Stimulated activated CD8-positive, alpha-beta memory T cell treated with anti-CD3 and anti-CD28 coated beads, Interleukin-2, amount 100 ng/mL, for 1 hour (primary cell): ENCODE measurements around the gene MINK1.
"Not testable (repeated sequence)": the region's sequence is repeated elsewhere in the genome, so short reads cannot be mapped to it uniquely, and the experiment has no call there.

ENCODE experiments used
- DNase-seq, 2 donors: peaks; one replicate each; pipeline ENCODE4 v3.0.0-alpha.2; 2020; ENCODE audit warnings: low read depth in 2 of 2

The MINK1 gene

DNA sequence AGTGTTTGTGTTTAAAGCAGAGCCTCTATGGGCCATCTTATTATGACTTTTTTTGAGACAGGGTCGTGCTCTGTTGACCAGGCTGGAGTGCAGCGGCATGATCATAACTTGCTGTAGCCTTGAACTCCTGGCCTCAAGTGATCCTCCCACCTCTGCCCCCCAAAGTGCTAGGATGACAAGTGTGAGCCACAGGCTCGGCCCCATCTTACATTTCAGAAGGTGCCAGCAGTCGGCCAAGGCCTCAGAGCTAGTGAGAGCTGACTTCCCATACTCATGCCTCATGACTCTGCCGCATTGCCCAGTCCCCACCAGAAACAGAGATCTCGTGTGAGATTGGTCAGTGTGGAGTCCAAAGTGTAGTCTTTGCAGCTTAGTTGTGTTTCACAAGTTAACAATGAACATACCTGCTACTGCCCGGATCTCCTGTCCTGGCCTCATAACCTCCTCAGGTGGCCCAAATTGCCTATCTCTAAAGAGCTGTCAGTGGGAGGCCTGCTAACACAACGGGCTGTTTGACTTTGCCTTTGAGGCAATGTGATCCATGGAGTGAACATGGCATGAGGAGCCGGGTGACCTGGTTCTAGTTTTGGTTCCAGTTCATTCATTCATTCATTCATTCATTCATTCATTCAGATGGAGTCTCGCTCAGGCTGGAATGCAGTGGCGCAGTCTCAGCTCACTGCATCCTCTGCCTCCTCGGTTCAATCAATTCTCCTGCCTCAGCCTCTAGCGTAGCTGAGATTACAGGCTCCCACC is 13.7 kb downstream of the MINK1 start:
- DNase-seq: no peak

DNA sequence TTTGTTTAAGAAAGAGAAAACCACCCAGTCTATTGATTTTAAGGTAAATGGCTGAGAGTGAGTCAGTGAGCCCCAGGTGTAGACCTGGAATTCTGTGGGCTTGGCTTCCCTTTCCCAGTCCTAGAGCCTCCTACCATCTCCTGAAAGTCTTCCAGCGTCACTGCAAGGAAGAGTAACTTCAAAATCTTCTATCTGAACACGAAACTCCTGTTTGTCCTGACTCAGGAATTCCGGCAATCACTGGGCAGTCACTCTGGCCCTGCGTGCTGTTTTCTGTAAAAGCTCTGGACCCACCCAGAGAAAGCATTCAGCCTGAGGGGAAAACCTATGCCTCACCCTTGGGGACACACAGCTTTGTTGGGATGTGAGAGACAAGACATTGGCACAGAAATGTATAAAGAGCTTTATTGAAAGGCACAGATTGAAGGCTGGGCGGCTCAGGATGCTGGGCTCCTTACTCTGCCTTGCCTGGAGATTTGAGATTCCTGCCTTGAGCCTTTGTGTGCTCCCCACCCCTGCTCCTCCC is 15.9 kb downstream of the MINK1 start:
- no peak for DNase-seq

DNA sequence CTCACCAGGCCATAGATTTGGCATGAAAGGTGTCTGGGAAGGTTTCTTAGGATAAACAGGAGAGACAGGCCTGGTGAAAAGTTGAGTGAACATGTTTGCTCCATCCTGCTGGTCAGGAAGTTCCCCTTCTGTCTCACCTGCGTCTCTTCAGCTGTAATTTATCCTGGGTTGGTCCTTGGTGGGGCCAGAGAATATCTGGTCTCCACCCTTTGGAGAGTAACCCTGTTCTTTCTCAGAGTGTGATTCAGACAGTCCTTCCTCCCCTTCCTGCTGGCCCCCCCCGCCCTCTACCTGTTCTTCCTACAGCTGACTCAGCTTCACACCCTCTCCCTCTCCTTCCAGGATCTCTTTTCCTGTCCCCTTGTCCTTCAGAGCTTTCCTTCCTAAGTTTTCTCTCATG is 17.1 kb downstream of the MINK1 start:
- DNase-seq: no peak

DNA sequence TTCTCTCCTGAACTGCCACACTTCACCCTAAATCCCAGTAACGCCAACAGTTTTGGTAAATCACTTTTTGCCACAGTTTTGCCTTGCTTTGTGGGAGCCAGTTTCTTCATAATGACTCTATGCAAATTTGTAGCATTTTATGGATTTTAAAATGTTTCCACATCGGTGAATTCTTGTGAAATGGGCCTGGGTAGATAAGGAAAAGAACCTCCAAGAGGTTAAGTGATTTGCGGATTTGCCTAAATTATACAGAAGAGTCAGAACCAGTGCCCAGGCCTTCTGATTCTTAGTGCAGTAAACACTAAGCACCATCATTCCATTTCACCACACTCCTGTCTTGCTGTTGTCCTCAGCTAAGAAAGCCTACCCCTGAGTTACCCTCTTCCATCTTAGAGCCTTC is 17.9 kb downstream of the MINK1 start:
- DNase-seq: no peak

DNA sequence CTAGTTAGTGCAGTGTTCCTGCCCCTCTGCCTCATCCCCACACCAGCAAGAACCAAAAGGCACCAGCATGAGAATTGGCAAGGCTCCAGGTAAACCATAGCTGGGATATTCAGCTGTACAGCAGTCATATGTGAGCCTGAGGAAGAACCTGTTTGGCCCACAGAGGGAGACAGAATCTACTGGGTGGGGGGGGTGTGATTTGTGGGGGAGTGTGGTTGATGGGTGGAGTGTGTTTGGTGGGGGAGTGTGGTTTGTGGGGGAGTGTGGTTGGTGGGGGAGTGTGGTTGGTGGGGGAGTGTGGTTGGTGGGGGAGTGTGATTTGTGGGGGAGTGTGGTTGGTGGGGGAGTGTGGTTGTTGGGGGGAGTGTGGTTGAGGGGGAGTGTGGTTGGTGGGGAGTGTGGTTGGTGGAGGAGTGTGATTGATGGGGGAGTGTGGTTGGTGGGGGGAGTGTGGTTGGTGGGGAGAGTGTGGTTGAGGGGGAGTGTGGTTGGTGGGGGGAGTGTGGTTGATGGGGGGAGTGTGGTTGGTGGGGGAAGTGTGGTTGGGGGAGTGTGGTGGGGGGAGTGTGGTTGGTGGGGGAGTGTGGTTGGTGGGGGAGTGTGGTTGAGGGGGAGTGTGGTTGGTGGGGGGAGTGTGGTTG is 19.5 kb downstream of the MINK1 start:
- DNase-seq: no peak

DNA sequence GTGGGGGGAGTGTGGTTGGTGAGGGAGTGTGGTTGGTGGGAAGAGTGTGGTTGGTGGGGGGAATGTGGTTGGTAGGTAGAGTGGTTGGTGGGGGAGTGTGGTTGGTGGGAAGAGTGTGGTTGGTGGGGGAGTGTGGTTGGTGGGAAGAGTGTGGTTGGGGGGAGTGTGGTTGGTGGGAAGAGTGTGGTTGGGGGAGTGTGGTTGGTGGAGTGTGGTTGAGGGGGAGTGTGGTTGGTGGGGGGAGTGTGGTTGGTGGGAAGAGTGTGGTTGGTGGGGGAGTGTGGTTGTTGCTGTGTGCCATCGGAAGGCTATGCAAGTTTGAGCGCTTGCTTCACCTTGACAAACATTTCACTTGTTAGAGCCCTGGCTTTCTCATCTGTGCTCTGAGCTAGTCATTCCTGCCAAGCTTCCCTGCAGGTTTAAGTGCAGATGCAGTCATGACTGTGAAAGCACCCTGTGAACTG is 20.1 kb downstream of the MINK1 start:
- no peak for DNase-seq

DNA sequence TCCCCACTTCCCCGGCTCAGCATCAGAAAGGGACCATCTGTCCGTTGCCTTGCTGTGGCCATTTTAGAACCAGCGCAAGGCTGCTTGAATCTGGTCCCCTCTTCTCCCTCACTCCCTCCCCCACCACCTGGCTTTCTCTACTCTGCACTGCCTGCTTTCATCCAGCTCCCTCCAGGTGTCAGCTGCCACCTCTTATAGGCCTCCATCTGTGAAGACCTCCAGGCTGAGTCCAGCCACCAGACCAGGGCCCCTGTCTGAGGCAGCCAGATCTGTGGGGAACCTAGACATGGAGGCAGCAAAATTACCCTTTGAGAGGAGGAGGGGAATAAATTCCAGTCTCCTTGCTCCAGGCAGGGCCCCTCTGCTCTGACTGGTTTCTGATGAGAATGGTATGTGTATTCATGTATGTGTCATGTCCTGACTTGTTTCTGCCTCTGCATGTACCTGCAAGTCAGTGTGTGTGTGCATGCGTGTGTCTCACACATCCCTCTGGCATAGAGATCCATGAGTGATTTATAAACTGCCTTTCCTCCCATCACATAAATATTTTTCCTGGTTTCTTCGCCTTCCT is 21.1 kb downstream of the MINK1 start:
- DNase-seq: no peak

DNA sequence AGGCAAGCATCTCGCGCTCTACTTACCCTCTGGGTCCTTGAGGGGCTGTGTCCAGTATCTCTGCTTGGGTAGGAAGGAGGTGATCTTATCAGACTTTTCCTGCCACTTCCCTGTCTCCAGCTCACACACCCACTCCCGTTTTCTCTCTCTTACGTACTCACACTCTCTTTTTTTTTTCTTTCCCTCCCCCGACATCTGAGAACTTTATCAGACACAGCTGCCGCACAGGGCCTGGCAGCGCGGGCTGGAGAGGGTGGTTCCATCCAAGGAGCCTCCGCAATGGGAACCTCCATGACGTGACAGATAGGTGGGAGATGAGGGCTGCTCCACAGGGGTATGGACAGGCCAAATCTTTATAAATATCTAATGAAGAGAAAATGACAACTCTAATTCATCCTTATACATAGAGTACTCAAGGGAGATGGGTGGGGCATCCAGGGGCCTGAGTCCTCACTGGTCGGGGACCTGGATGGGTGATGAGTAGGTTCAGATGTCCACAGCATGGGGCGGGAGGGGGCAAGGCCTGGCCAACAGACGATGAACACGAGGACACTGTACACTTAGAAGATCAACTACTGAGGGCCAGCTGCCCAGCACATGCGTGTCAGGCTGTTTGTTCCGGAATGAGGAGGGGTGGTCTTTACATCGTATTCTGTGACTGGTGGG is 23.3 kb downstream of the MINK1 start:
- DNase-seq: no peak

DNA sequence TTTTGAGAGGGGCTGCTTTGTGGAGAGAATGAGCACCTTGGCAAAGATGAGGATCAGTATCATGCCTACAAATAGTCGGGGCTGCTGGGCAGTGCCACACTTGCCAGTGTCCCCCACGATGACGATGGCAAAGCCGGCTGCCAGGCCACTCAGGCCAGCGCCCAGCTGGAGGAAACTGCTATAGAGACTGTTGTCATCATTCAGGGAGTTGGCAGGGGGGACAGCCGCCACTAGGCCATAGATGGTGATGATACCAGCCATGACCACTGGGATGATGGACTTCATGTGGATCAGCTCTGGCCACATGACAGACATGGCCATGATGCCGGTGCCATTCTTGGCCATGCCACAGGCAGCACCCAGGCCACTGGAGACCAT is 23.8 kb downstream of the MINK1 start:
- DNase-seq: no peak

DNA sequence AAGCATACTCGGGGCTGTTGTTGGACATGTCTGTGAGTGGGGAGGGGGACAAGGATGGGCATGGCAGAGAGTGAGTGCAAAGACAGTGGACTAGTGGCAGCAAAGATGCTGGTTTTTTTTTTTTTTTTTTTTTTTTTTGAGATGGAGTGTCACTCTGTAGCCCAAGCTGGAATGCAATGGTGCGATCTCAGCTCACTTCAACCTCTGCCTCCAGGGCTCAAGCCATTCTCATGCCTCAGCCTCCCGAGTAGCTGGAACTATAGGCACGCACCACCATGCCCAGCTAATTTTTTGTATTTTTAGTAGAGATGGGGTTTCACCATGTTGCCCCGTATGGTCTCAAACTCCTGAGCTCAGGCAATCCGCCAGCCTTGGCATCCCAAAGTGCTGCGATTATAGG is 24.2 kb downstream of the MINK1 start:
- DNase-seq: not testable (repeated sequence)

DNA sequence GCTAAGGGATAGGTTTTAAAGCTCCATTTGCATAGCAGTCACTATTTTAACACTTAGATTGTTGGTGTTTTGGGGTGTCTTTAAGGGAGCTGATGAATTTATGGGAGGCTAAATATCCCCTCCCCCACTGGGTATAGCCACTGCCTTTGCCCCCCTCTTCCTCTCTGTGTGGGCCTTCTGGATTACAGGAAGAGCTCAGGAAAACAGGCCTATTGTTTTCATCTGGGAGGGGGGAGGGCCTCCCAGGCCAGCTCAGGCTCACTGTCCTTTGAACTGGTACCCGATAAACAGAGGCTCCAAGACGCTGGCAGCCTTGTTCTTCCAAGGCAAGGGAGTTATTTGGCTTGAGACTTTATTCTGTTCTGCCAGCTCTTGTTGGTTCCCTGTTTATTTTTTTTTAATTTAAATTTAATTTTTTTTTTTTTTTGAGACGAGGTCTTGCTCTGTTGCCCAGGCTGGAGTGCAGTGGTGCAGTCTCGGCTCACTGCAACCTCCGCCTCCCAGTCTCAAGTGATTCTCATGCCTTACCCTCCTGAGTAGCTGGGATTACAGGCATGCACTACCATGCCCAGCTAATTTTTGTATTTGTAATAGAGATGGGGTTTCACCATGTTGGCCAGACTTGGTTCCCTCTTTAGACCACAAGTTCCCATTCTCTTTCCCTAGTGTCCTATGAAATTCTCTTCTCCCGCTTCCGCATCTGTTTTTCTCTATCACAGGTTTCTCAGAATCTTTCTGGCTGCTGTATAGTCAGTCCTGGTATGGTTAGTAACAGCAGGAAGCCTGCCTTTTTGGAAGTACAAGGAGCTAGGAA is 25.1 kb downstream of the MINK1 start:
- no peak for DNase-seq

DNA sequence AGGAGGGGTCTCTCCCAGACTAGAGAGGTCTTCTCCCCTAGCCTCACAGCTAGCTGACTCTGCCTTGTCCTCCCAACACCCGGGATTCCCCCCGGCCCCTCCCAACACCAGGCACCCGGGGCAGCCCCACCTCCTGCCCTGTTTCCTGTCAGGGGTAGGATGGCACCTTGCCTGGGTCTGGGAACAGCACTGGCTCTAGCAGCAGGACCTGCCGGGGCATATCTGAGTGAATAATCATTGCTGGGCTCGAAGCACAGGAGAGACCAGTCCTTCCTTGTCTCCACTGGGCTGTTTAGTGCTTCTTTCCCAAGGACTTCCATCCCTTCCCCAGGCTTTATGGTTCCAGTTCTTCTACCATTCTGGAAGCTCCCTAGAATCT is 25.7 kb downstream of the MINK1 start:
- DNase-seq: no peak

DNA sequence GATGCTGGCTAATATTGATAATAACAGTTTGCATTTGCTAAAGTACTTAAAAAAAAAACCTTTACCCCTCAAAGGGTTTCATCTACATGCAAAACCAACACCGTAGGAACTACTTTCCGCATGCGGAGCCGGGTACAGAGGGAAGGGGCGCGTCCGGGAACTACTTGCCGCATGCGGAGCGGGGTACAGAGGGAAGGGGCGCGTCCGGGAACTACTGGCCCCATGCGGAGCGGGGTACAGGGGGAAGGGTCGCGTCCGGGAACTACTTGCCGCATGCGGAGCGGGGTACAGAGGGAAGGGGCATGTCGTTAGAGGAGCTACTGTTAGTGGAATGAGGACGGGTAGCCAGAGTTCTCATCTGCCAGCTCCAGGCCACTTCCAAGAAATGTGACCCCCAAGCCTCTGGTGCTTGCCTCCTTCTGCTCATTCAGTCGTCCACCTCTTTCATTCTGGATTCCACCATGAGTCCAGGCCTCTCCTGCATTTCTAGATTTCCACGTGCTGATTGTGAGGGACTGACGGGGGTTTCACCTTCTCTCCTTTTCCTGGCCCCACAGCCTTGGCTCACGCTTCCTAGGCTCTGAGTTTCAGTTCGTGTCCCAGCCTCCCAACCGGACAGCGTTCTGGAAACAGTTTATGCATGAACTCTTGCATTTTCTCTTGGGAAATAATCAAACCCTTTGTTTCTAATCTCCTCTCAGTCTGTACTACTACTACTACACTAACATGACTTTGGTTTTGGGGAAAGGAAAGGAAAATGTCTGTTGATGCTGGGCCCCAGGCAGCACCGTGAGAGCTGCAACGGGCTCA is 26.9 kb downstream of the MINK1 start:
- no peak for DNase-seq

DNA sequence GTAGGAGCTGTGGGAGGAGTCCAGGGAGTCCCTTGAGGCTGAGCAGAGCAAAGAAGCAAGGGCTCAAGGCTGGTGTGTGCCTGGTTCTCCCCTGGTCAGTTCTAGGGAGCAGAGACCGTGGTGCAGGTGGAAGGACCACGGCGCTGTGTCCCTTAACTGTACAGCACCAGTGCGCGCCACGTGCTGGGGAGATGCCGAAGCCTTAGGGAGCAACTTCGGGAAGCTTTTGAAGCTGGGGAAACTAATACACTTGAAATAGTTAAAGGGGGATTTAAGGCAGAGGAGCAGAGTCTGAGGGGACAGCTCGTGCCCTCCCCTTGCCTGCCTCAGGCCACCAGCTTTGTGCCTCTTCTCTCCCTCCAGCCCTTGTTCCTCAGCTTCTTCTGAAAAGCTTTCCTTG is 27.5 kb downstream of the MINK1 start:
- no peak for DNase-seq

DNA sequence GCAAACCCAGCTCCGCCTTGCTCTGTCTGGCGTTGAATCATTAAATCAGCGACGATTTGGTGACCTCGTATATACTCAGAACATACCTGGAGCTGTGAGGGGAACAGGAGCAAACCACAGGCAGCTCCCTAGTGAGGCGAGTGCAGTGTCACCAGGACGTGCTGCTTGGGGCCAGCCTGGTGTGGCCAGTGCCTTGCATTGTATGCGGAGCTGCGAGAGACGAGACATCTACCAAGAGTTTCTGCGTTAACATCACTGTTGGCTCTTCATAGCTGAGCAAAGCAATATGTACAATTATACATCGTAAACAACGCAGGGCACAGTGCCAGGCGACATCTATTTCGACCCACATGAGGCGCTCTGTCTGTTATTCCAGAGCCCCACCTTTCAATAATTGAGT is 27.9 kb downstream of the MINK1 start:
- DNase-seq: no peak

DNA sequence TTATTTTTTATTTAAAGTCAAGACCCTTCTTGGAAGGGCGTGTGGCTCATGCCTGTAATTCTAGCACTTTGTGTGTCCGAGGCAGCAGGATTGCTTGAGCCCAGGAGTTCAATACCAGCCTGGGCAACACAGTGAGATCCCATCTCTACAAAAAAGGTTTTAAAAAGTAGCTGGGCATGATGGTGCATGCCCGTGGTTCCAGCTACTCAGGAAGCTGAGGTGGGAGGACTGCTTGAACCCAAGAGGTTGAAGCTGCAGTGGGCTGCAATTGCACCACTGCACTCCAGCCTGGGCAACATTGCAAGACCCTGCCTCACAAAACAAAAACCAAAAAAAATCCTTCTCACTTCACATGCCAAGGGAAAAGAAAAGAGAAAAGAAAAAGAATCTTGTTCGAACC is 29.6 kb downstream of the MINK1 start:
- DNase-seq: no peak

DNA sequence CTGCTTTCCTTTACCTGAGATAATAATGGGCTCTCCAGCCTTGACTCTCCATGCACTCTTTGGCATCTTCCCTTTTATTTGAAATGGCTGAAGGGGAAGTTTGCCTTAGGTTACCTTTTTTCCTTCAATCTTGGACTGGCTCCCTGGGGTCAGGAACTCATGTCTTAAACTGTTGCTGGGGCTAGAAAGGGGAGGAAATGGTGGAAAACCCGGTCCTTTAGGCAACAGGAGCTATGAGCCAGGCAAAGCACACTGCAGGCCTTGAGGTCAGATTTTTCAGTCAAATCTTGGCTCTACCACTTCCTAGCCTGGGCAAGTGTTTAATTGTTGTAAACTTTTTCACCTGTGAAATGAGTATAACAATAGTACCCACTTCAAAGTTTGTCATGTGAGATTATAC is 30.2 kb downstream of the MINK1 start:
- no peak for DNase-seq

DNA sequence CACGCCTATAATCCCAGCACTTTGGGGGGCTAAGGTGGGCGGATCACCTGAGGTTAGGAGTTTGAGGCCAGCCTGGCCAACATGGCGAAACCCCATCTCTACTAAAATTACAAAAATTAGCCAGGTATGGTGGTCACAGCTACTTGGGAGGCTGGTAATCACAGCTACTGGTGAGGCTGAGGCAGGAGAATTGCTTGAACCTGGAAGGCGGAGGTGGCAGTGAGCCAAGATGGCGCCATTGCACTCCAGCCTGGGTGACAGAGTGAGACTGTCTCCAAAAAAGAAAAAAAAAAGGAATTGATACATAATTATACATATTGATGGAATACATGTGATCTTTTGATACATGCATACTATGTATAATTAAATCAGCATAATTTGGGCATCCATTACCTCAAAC is 34.4 kb downstream of the MINK1 start:
- not testable (repeated sequence) for DNase-seq

DNA sequence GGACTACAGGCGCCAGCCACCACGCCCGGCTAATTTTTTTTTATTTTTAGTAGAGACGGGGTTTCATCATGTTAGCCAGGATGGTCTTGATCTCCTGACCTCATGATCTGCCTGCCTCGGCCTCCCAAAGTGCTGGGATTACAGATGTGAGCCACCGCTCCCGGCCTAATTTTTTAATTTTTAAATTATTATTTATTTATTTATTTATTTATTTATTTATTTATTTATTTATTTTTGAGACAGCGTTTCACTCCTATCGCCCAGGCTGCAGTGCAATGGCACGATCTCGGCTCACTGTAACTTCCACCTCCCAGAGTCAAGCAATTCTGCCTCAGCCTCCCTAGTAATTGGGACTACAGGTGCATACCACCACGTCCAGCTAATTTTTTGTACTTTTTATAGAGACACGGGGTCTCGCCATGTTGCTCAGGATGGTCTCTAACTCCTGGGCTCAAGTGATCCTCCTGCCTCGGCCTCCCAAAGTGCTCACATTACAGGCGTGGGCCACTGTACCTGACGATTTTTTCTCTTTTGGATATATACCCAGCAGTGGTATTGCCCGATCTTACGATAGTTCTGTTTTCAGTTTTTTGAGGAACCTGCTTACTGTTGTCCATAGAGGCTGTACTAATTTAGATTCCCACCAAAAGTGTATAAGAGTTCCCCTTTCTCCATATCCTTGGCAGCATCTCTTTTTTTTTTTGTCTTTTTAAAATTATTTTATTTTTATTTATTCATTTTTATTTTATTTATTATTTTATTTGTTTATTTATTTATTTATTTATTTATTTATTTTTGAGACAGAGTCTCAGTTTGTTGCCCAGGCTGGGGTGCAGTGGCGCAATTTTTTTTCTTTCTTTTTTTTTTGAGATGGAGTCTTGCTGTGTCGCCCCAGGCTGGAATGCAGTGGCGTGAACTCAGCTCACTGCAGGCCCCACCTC is 36.2 kb downstream of the MINK1 start:
- DNase-seq: not testable (repeated sequence)

DNA sequence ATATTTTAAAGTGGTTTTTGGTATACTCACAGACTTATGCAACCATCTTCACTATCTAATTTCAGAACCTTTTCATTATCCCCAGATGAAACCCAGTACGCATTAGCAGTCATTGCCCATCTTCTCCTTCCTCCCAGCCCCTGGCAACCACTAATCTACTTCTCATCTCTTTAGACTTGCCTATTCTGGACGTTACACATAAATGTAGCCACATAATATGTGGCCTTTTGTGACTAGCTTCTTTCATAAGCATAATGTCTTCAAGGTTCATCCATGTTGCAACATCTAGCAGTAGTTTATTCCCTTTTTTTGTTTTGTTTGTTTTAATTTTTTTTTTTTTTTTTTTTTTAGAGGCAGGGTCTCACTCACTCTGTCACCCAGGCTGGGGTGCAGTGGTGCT is 37.7 kb downstream of the MINK1 start:
- DNase-seq: no peak
